K562 (cell line): ENCODE data around the gene ATL1. TPM values are rescaled to one million over a fixed set of nuclear protein-coding genes. Genes with fewer than 3 reads are reported as not detected.

Experiments
- ATAC-seq: fragments of 200-7000 bp; cut with Tn5 transposase; 3 replicates; pipeline ENCODE4 v1.9.1; 2020; ENCODE audit warnings: moderate library complexity
- BruUV-seq: library from RNA; stranded (reverse); fragments of 400-500 nt; replicated peaks from 2 replicates; lab custom pipeline; 2021; lab: Mats Ljungman, UMichigan
- CTCF ChIA-PET: fragments of 300-600 bp; formaldehyde crosslinking; extraction: SDS; loops from one replicate; lab custom pipeline; 2021; ENCODE audit warnings: low intra/inter-chr PET ratio; lab: Yijun Ruan, JAX
- POLR2A ChIA-PET: fragments of 300-600, 350-650 bp; sonication (Branson Sonifier 250); formaldehyde crosslinking; extraction: SDS; loops from one replicate; lab custom pipeline; 2021; ENCODE audit warnings: antibody characterized with exemption, inconsistent platforms; lab: Yijun Ruan, JAX
- DNase-seq, 4 experiments: peaks; one replicate each; pipeline versions ENCODE4 v3.0.0 to v3.0.0-alpha.2; 2011 to 2018; ENCODE audit warnings: low spot score in 3 of 4, mixed read lengths in 3 of 4; ENCODE audit errors: extremely low read depth in 1 of 4
- FAIRE-seq: peaks from 2 replicates; lab custom pipeline; 2011; peaks lifted over from hg19 to GRCh38; lab: Jason Lieb, UNC
- H2AFZ ChIP-seq: 2 replicates; pipeline ENCODE4 v1.6.0; 2011; ENCODE audit warnings: low read depth, low read length, control low read depth, inconsistent platforms
- H3K27ac ChIP-seq: fragments of 200-600 bp; 3 replicates; pipeline ENCODE4 v1.8.0; 2011; ENCODE audit warnings: low read depth, mild to moderate bottlenecking, control low read depth, inconsistent platforms, low read length, moderate library complexity, mixed read lengths; ENCODE audit errors: extremely low read depth
- H3K27me3 ChIP-seq, 2 experiments: fragments of 300-600 bp in 1 of 2; 2 replicates in 1 of 2; 3 replicates in 1 of 2; pipeline versions ENCODE4 v1.6.0 to v1.8.0; 2011; ENCODE audit warnings: inconsistent platforms in 2 of 2, low read length in 2 of 2, mild to moderate bottlenecking in 1 of 2, mixed read lengths in 1 of 2, moderate library complexity in 1 of 2; ENCODE audit not compliant: control insufficient read depth in 2 of 2, insufficient read depth in 2 of 2
- H3K36me3 ChIP-seq: fragments of 300-600 bp; 3 replicates; pipeline ENCODE4 v1.8.0; 2011; ENCODE audit warnings: mild to moderate bottlenecking, low read length, inconsistent platforms; ENCODE audit not compliant: control insufficient read depth, insufficient read depth
- H3K4me1 ChIP-seq, 2 experiments: fragments of 200-600 bp in 1 of 2; replicated peaks in 1 of 2; 2 replicates in 1 of 2; 3 replicates in 1 of 2; pipeline versions ENCODE4 v1.5.1 to v1.8.0; 2011; ENCODE audit warnings: inconsistent platforms in 2 of 2, low read length in 2 of 2, mild to moderate bottlenecking in 1 of 2, mixed read lengths in 1 of 2, moderate library complexity in 1 of 2; ENCODE audit not compliant: control insufficient read depth in 2 of 2, insufficient read depth in 2 of 2
- H3K4me2 ChIP-seq: 2 replicates; pipeline ENCODE4 v1.6.1; 2011; ENCODE audit warnings: low read length, control low read depth, inconsistent platforms, mixed read lengths; ENCODE audit not compliant: insufficient read depth
- H3K4me3 ChIP-seq: fragments of 200-600 bp; sonication (generic), shearing (Covaris generic); 2 replicates; pipeline ENCODE4 v1.5.1; 2016; ENCODE audit warnings: control low read depth, inconsistent platforms
- H3K79me2 ChIP-seq: fragments of 200-600 bp; 3 replicates; pipeline ENCODE4 v1.8.0; 2011; ENCODE audit warnings: low read length, inconsistent platforms; ENCODE audit not compliant: control insufficient read depth, insufficient read depth
- H3K9ac ChIP-seq, 2 experiments: 2 replicates each; pipeline versions ENCODE4 v1.6.0 to v1.6.1; 2011; ENCODE audit warnings: low read depth in 2 of 2, low read length in 2 of 2, control low read depth in 1 of 2, inconsistent platforms in 1 of 2, mild to moderate bottlenecking in 1 of 2, mixed read lengths in 1 of 2; ENCODE audit not compliant: insufficient read depth in 1 of 2
- H3K9me1 ChIP-seq: one replicate; pipeline ENCODE4 v1.6.0; 2011; ENCODE audit warnings: inconsistent platforms, mild to moderate bottlenecking, low read length, moderate library complexity; ENCODE audit not compliant: control insufficient read depth, insufficient read depth
- H3K9me3 ChIP-seq: replicated peaks from 2 replicates; pipeline ENCODE4 v1.5.1; 2011; ENCODE audit warnings: low read depth, low read length, inconsistent platforms; ENCODE audit not compliant: control insufficient read depth, insufficient read depth
- H4K20me1 ChIP-seq: replicated peaks from 2 replicates; pipeline ENCODE4 v1.6.1; 2011; ENCODE audit warnings: low read length, inconsistent platforms, mixed read lengths; ENCODE audit not compliant: control insufficient read depth, insufficient read depth
- CREBBP ChIP-seq: IDR thresholded peaks from one replicate; pipeline ENCODE4 v1.6.1; 2012; ENCODE audit warnings: low read depth, mild to moderate bottlenecking, control low read depth, inconsistent platforms, low read length
- CSDE1 ChIP-seq, 2 experiments: fragments of 450-650 bp; IDR thresholded peaks; 2 replicates each; pipeline ENCODE4 v1.6.1; 2016; ENCODE audit warnings: mild to moderate bottlenecking in 1 of 2
- GTF2E2 ChIP-seq: fragments of 200-800 bp; sonication (Bioruptor generic); IDR thresholded peaks from 2 replicates; pipeline ENCODE4 v1.6.1; 2016; ENCODE audit warnings: missing genetic modification characterization, missing compliant biosample characterization
- HEY1 ChIP-seq: fragments of 250-450 bp; sonication (Bioruptor Pico); IDR thresholded peaks from 2 replicates; pipeline ENCODE4 v1.5.0; 2020; ENCODE audit warnings: mild to moderate bottlenecking, moderate library complexity, borderline replicate concordance
- LCOR ChIP-seq: sonication (generic); formaldehyde crosslinking; IDR thresholded peaks from 2 replicates; pipeline ENCODE4 v1.8.0; 2022; ENCODE audit warnings: mild to moderate bottlenecking, missing genetic modification reagents
- MBD2 ChIP-seq: sonication (generic); IDR thresholded peaks from 2 replicates; pipeline ENCODE4 v1.6.1; 2016; ENCODE audit warnings: low read depth, borderline replicate concordance
- NFIX ChIP-seq: fragments of 250-450 bp; sonication (Bioruptor Pico); IDR thresholded peaks from 2 replicates; pipeline ENCODE4 v1.4.0; 2020; ENCODE audit warnings: low read depth, mild to moderate bottlenecking, moderate library complexity
- NFYB ChIP-seq: IDR thresholded peaks from 2 replicates; pipeline ENCODE4 v1.6.1; 2011; ENCODE audit warnings: mild to moderate bottlenecking, moderate library complexity; ENCODE audit not compliant: insufficient read length; ENCODE audit errors: extremely low read depth
- PHB2 ChIP-seq: fragments of 450-650 bp; IDR thresholded peaks from 2 replicates; pipeline ENCODE4 v1.6.1; 2017; ENCODE audit warnings: low read depth
- RAD51 ChIP-seq: fragments of 450-650 bp; IDR thresholded peaks from 2 replicates; pipeline ENCODE4 v1.7.1; 2016; ENCODE audit warnings: low read depth, mild to moderate bottlenecking, borderline replicate concordance
- ZBTB9 ChIP-seq: fragments of 450-650 bp; formaldehyde crosslinking; IDR thresholded peaks from 2 replicates; pipeline ENCODE4 v1.4.0; 2020; ENCODE audit warnings: mild to moderate bottlenecking, moderate library complexity
- ZFX ChIP-seq: sonication (generic); formaldehyde crosslinking; IDR thresholded peaks from 2 replicates; pipeline ENCODE4 v1.8.0; 2022; ENCODE audit warnings: mild to moderate bottlenecking, missing genetic modification reagents, moderate library complexity
- ZNF584 ChIP-seq: fragments of 200-800 bp; sonication (Bioruptor generic); IDR thresholded peaks from 2 replicates; pipeline ENCODE4 v1.6.1; 2016; ENCODE audit warnings: low read depth, mild to moderate bottlenecking, missing genetic modification characterization, missing compliant biosample characterization
- WGBS: fragments of 100-300 bp; shearing (Covaris generic); methylation state at CpG from one replicate; pipeline ENCODE4 v1.1.6; 2016; ENCODE audit warnings: low coverage, mixed read lengths; ENCODE audit not compliant: insufficient coverage; ENCODE audit errors: missing lambda C conversion rate; 5-methylcytosine and 5-hydroxymethylcytosine counted together
- in situ Hi-C: fragments of 300-500 bp; cut with MboI; formaldehyde crosslinking; loops from 4 replicates; pipeline ENCODE4 v1.15.0; 2018; ENCODE audit warnings: inconsistent platforms, mixed read lengths
- intact Hi-C: fragments of 100-400 bp; cut with micrococcal nuclease; formaldehyde crosslinking; loops from 2 replicates; pipeline ENCODE4 v1.14.2; 2022
- polyA plus RNA-seq, 8 experiments: library from polyadenylated mRNA; depleted of rRNA in 4 of 8; stranded (reverse) in 5 of 8; unstranded in 3 of 8; fragments of >200 nt; fragmentation: Nextera tagmentation in 2 of 8; fragmentation: Illumina TruSeq in 1 of 8; extraction: Ambion mirVana in 2 of 8; extraction: Trizol in 1 of 8; gene quantifications; 2 replicates each; pipeline versions ENCODE4 v1.2.1 to v1.2.3, GENCODE V29; 2011 to 2014; ENCODE audit warnings: inconsistent platforms in 1 of 8, missing spikeins in 1 of 8
- total RNA-seq, 7 experiments: library from RNA; depleted of rRNA in 6 of 7; stranded (reverse); fragments of >200 nt in 6 of 7; fragmentation: Illumina TruSeq in 2 of 7; extraction: Trizol in 2 of 7; gene quantifications; 2 replicates each; pipeline versions ENCODE4 v1.2.1 to v1.2.3, GENCODE V29; 2011 to 2021; ENCODE audit warnings: low replicate concordance in 1 of 7
- TF ChIP-seq, protein P1 (sequence below), 2 experiments: fragments of 200-800 bp in 1 of 2; sonication (Bioruptor generic) in 1 of 2; sonication (generic) in 1 of 2; formaldehyde crosslinking in 1 of 2; IDR thresholded peaks in 1 of 2; conservative IDR thresholded peaks in 1 of 2; 2 replicates each; pipeline versions ENCODE4 v1.5.0 to v1.6.1; 2016 to 2020; ENCODE audit warnings: missing compliant biosample characterization in 1 of 2, missing genetic modification characterization in 1 of 2, missing genetic modification reagents in 1 of 2
- TF ChIP-seq, protein P2 (sequence below): fragments of 250-450 bp; sonication (Bioruptor Pico); IDR thresholded peaks from 2 replicates; pipeline ENCODE4 v1.9.0; 2021; ENCODE audit warnings: mild to moderate bottlenecking, inconsistent platforms

The ATL1 gene
- total and polyA plus RNA-seq, 9 of the 15 experiments (the other 6 are each of a cell fraction or from before 2014, with no cell fraction given): 0.04 to 0.16 (median 0.07) TPM; not detected in 4

DNA sequence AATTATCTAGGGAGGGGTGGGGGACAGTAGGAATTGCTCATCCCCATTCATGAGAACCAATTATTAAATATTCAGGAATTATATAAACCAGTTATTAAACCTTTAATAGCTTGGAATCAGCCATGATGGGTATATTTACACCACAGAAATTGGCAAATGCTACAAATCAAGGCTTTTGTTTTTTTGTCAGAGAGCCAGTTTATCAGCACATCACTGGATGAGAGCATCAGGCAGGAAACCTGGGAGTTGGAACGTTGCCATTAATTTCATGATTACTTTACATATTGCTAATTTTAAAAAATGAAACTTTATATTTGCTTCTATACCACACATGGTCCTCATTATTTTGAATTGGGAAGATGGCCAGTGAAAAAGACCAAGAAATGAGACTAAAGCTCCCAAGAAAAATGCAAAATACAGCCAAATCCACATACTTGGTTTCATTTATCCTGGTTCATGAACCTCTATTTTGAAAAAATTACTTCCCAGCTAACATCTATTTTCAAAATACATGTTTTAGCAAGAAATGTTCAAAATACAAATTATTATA is 48.4 kb downstream of the ATL1 start:
- no peaks in the 10 kb centered on the region for H3K9me3 ChIP-seq
- peaks cover 0 to 3% of the 10 kb centered on the region in 2 experiments; a peak in 3 of 5 replicates for H3K27me3 ChIP-seq
- intact Hi-C loops (loop anchor here (10.0 kb wide), 1 partner anchor 256 kb away; no protein-coding TSS in a partner anchor), in situ Hi-C loops (no loop called here)
- POLR2A ChIA-PET: no interaction called here
- H3K36me3 ChIP-seq: no peaks in the 10 kb centered on the region
- no peak overlapping the region for H3K4me3 ChIP-seq
- no peaks in the 10 kb centered on the region for H4K20me1 ChIP-seq
- no peak overlapping the region for H3K9ac ChIP-seq
- BruUV-seq: no TSS peak
- no peak for DNase-seq
- no peaks in the 10 kb centered on the region for H3K4me1 ChIP-seq
- H3K4me2 ChIP-seq: no peak overlapping the region
- no peaks in the 10 kb centered on the region for H3K9me1 ChIP-seq
- no peak for FAIRE-seq
- H3K79me2 ChIP-seq: no peaks in the 10 kb centered on the region
- WGBS: 0% methylated on average over 1 of the region's 1 CpG
- TF ChIP-seq, protein P1, sequence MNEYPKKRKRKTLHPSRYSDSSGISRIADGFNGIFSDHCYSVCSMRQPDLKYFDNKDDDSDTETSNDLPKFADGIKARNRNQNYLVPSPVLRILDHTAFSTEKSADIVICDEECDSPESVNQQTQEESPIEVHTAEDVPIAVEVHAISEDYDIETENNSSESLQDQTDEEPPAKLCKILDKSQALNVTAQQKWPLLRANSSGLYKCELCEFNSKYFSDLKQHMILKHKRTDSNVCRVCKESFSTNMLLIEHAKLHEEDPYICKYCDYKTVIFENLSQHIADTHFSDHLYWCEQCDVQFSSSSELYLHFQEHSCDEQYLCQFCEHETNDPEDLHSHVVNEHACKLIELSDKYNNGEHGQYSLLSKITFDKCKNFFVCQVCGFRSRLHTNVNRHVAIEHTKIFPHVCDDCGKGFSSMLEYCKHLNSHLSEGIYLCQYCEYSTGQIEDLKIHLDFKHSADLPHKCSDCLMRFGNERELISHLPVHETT (CRISPR knock-in tag; conservative IDR thresholded peaks at IDR 0.05 in 1 of 2, IDR thresholded peaks at IDR 0.05 in 1 of 2): no peak
- TF ChIP-seq PHB2 (no peak), HEY1 (CRISPR knock-in tag) (no peak), ZNF584 (CRISPR knock-in tag) (no peak), CSDE1 (IDR thresholded peaks at IDR 0.05) (no peak), ZBTB9 (CRISPR knock-in tag) (no peak), NFYB (no peak), GTF2E2 (tag) (no peak), MBD2 (no peak), NFIX (CRISPR knock-in tag) (no peak), CREBBP (no peak), RAD51 (no peak), LCOR (CRISPR knock-in tag) (no peak), ZFX (CRISPR knock-in tag) (no peak)
- TF ChIP-seq, protein P2, sequence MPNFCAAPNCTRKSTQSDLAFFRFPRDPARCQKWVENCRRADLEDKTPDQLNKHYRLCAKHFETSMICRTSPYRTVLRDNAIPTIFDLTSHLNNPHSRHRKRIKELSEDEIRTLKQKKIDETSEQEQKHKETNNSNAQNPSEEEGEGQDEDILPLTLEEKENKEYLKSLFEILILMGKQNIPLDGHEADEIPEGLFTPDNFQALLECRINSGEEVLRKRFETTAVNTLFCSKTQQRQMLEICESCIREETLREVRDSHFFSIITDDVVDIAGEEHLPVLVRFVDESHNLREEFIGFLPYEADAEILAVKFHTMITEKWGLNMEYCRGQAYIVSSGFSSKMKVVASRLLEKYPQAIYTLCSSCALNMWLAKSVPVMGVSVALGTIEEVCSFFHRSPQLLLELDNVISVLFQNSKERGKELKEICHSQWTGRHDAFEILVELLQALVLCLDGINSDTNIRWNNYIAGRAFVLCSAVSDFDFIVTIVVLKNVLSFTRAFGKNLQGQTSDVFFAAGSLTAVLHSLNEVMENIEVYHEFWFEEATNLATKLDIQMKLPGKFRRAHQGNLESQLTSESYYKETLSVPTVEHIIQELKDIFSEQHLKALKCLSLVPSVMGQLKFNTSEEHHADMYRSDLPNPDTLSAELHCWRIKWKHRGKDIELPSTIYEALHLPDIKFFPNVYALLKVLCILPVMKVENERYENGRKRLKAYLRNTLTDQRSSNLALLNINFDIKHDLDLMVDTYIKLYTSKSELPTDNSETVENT (CRISPR knock-in tag): no peak
- ATAC-seq: no peak
- CTCF ChIA-PET: interaction anchor here (0.6 kb wide), 1 partner anchor 133 kb away, joined by 4 read pairs; no protein-coding TSS in a partner anchor
- H3K27ac ChIP-seq: no peak overlapping the region
- H2AFZ ChIP-seq: no peak overlapping the region
